ENCODE measurements around the gene GMFB. TPM values are rescaled to one million over a fixed set of nuclear protein-coding genes. Genes with fewer than 3 reads are reported as not detected.

GMFB gene
- total RNA-seq, 2 donors from 2014 or later, result 86.2 to 96.5 TPM

DNA sequence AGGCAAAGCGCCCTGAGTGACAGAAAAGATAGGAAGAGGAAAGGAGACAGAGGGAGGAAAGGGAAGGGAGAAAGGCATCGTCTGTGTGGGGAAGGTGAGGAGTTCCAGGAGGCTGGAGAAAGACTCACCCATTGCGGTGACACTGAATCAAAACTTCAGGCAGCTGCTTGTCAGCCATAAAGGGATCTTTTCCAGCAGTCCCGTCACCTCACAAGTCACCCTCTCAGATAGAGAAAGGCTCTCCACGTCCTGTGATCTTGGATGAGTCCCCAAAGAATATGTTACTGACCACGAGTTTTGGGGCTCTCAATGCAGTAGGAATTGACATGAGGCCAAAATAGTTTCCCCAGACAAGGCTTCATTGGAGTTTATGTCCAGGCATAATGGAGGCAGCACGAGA lies 9.8 kb upstream of the GMFB start:
- TF ChIP-seq, protein P1, sequence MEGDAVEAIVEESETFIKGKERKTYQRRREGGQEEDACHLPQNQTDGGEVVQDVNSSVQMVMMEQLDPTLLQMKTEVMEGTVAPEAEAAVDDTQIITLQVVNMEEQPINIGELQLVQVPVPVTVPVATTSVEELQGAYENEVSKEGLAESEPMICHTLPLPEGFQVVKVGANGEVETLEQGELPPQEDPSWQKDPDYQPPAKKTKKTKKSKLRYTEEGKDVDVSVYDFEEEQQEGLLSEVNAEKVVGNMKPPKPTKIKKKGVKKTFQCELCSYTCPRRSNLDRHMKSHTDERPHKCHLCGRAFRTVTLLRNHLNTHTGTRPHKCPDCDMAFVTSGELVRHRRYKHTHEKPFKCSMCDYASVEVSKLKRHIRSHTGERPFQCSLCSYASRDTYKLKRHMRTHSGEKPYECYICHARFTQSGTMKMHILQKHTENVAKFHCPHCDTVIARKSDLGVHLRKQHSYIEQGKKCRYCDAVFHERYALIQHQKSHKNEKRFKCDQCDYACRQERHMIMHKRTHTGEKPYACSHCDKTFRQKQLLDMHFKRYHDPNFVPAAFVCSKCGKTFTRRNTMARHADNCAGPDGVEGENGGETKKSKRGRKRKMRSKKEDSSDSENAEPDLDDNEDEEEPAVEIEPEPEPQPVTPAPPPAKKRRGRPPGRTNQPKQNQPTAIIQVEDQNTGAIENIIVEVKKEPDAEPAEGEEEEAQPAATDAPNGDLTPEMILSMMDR (conservative IDR thresholded peaks at IDR 0.05), result no peak
- H3K9ac ChIP-seq (ENCODE audit: extremely low read depth, low read length, poor library complexity, severe bottlenecking), result no peak overlapping the region
- WGBS, 2 experiments (ENCODE audit: insufficient coverage in 1 of 2, insufficient read length in 1 of 2), result 89 to 96% methylated on average over 6 to 7 of the region's 7 CpGs
- H3K4me3 ChIP-seq (ENCODE audit: low read length), result no peak overlapping the region
- Mint-ChIP-seq H3K9me3 (no peaks in the 10 kb centered on the region), H3K27me3 (ENCODE audit: insufficient read depth) (no peaks in the 10 kb centered on the region), H3K36me3 (ENCODE audit: low read depth) (no peaks in the 10 kb centered on the region), H3K4me3 (no peak overlapping the region), H3K27ac (no peak overlapping the region), H3K4me1 (peaks cover 12% of the 10 kb centered on the region)
- H3K27me3 ChIP-seq (ENCODE audit: control insufficient read depth, insufficient read depth, low read length, poor library complexity, severe bottlenecking), result no peaks in the 10 kb centered on the region
- DNase-seq, result no peak
- H3K4me1 ChIP-seq (ENCODE audit: control insufficient read depth, insufficient read depth, low read length), result peaks cover 6% of the 10 kb centered on the region
- no peaks in the 10 kb centered on the region for H3K9me3 ChIP-seq (ENCODE audit: control insufficient read depth, low read length)
- H3K27ac ChIP-seq (ENCODE audit: low read depth, low read length), result no peak overlapping the region
- no peaks in the 10 kb centered on the region for H3K36me3 ChIP-seq (ENCODE audit: control insufficient read depth, insufficient read depth, low read length)

DNA sequence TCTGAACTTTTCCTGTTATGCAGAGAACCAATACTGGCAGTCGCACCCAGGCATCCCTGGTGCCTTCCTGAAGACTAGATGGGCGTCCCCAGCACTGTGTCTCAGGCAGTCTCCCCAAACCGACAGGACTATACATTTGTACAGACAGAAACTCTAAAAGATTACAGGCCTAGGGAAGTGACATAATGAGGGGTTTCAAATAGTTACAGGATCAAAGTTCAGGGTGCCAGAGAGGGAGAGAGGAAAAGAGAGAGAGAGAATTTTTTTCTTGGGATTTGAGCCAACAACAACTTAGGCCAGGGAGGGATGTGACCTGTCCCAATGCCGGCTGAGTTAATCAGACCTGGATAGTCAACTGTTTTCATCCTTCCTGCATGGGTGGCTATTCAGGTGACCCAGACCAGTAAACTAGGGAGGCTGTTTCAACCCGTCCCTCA lies 9.3 kb upstream of the GMFB start:
- H3K36me3 Mint-ChIP-seq (ENCODE audit: low read depth), result no peaks in the 10 kb centered on the region
- 86 to 93% methylated on average over 3 to 5 of the region's 5 CpGs for WGBS, 2 experiments (ENCODE audit: insufficient coverage in 1 of 2, insufficient read length in 1 of 2)
- peaks cover 6% of the 10 kb centered on the region for H3K4me1 ChIP-seq (ENCODE audit: control insufficient read depth, insufficient read depth, low read length)
- H3K4me1 Mint-ChIP-seq, result peaks cover 12% of the 10 kb centered on the region
- TF ChIP-seq, protein P1 (conservative IDR thresholded peaks at IDR 0.05), result no peak
- no peak overlapping the region for H3K27ac ChIP-seq (ENCODE audit: low read depth, low read length)
- H3K36me3 ChIP-seq (ENCODE audit: control insufficient read depth, insufficient read depth, low read length), result no peaks in the 10 kb centered on the region
- H3K9me3 Mint-ChIP-seq, result no peaks in the 10 kb centered on the region
- no peaks in the 10 kb centered on the region for H3K27me3 ChIP-seq (ENCODE audit: control insufficient read depth, insufficient read depth, low read length, poor library complexity, severe bottlenecking)
- no peak overlapping the region for H3K4me3 Mint-ChIP-seq
- H3K9me3 ChIP-seq (ENCODE audit: control insufficient read depth, low read length), result no peaks in the 10 kb centered on the region
- no peak overlapping the region for H3K27ac Mint-ChIP-seq
- no peak for DNase-seq
- no peak overlapping the region for H3K4me3 ChIP-seq (ENCODE audit: low read length)
- no peak overlapping the region for H3K9ac ChIP-seq (ENCODE audit: extremely low read depth, low read length, poor library complexity, severe bottlenecking)
- H3K27me3 Mint-ChIP-seq (ENCODE audit: insufficient read depth), result no peaks in the 10 kb centered on the region

DNA sequence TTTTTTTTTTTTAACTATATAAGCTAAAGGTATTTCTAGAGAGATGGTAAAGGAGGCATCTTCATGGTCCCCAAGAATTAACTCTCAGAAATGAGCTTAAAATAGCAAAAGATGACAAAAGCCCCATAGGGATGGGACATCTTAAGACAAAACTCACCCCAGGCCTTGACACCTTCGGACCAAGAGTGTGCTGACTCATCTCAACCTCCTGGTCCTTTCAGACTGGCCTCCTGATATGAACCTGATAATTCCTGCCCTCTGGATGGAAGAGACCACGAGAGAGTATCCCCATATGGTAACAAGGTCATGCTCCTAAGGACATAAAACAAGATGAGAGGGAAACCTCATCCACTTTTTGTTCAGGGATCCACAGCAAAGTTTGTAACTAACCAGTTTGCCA lies 8.4 kb upstream of the GMFB start:
- H3K36me3 ChIP-seq (ENCODE audit: control insufficient read depth, insufficient read depth, low read length), result no peaks in the 10 kb centered on the region
- no peaks in the 10 kb centered on the region for H3K9me3 ChIP-seq (ENCODE audit: control insufficient read depth, low read length)
- peaks cover 6% of the 10 kb centered on the region for H3K4me1 ChIP-seq (ENCODE audit: control insufficient read depth, insufficient read depth, low read length)
- DNase-seq, result no peak
- H3K27me3 ChIP-seq (ENCODE audit: control insufficient read depth, insufficient read depth, low read length, poor library complexity, severe bottlenecking), result no peaks in the 10 kb centered on the region
- H3K9ac ChIP-seq (ENCODE audit: extremely low read depth, low read length, poor library complexity, severe bottlenecking), result no peak overlapping the region
- TF ChIP-seq, protein P1 (conservative IDR thresholded peaks at IDR 0.05), result no peak
- Mint-ChIP-seq H3K27ac (no peak overlapping the region), H3K9me3 (no peaks in the 10 kb centered on the region), H3K36me3 (ENCODE audit: low read depth) (no peaks in the 10 kb centered on the region), H3K4me1 (peaks cover 7% of the 10 kb centered on the region), H3K4me3 (no peak overlapping the region), H3K27me3 (ENCODE audit: insufficient read depth) (no peaks in the 10 kb centered on the region)
- WGBS, 2 experiments (ENCODE audit: insufficient coverage in 1 of 2, insufficient read length in 1 of 2), result 87 to 94% methylated on average over 2 of the region's 2 CpGs
- no peak overlapping the region for H3K27ac ChIP-seq (ENCODE audit: low read depth, low read length)
- H3K4me3 ChIP-seq (ENCODE audit: low read length), result no peak overlapping the region

All from endodermal cell (in vitro differentiated cells).